GM12878 (cell line): Measurements from ENCODE around the gene SSBP4. TPM values are rescaled to one million over a fixed set of nuclear protein-coding genes. Genes with fewer than 3 reads are reported as not detected.

Experiments used
- ATAC-seq: fragments of 200-7000 bp; cut with Tn5 transposase; 3 replicates; pipeline ENCODE4 v1.9.1; 2020; ENCODE audit warnings: mild to moderate bottlenecking, moderate library complexity
- BruUV-seq: library from RNA; stranded (reverse); fragments of 400-500 nt; replicated peaks from 2 replicates; lab custom pipeline; 2021; lab: Mats Ljungman, UMichigan
- CTCF ChIA-PET: fragments of 300-600 bp; sonication (Branson Sonifier 250); formaldehyde crosslinking; extraction: SDS; loops from one replicate; lab custom pipeline; 2021; ENCODE audit warnings: inconsistent platforms; lab: Yijun Ruan, JAX
- POLR2A ChIA-PET: fragments of 350-600 bp; formaldehyde crosslinking; extraction: SDS; loops from one replicate; lab custom pipeline; 2021; ENCODE audit warnings: inconsistent platforms; lab: Charles Lee
- RAD21 ChIA-PET: fragments of 300-600 bp; sonication (Branson Sonifier 250); formaldehyde crosslinking; loops from one replicate; lab custom pipeline; 2023; ENCODE audit warnings: antibody characterized with exemption; ENCODE audit not compliant: unreplicated experiment; lab: Charles Lee
- SMC1A ChIA-PET: fragments of 300-600 bp; sonication (Branson Sonifier 250); formaldehyde crosslinking; loops from one replicate; lab custom pipeline; 2023; ENCODE audit not compliant: unreplicated experiment, uncharacterized antibody; lab: Charles Lee
- DNase-seq: peaks from one replicate; pipeline ENCODE4 v3.0.0-alpha.2; 2011; ENCODE audit warnings: low read depth, low spot score
- FAIRE-seq: peaks from 3 replicates; lab custom pipeline; 2011; peaks lifted over from hg19 to GRCh38; lab: Jason Lieb, UNC
- H2AFZ ChIP-seq: 2 replicates; pipeline ENCODE4 v1.6.0; 2011; ENCODE audit warnings: low read depth, low read length, control low read depth; ENCODE audit not compliant: control insufficient read depth
- H3K27ac ChIP-seq: 2 replicates; pipeline ENCODE4 v1.5.1; 2011; ENCODE audit warnings: control low read depth; ENCODE audit not compliant: control insufficient read depth, insufficient read depth
- H3K27me3 ChIP-seq, 2 experiments: replicated peaks in 1 of 2; 2 replicates each; pipeline versions ENCODE4 v1.6.0 to v1.6.1; 2011; ENCODE audit warnings: low read length in 1 of 2; ENCODE audit not compliant: control insufficient read depth in 2 of 2, insufficient read depth in 2 of 2
- H3K36me3 ChIP-seq, 2 experiments: 2 replicates each; pipeline ENCODE4 v1.5.1; 2011; ENCODE audit warnings: low read length in 1 of 2; ENCODE audit not compliant: control insufficient read depth in 2 of 2, insufficient read depth in 2 of 2
- H3K4me1 ChIP-seq: 2 replicates; pipeline ENCODE4 v1.6.1; 2011; ENCODE audit warnings: mild to moderate bottlenecking, low read length, moderate library complexity, mixed read lengths; ENCODE audit not compliant: control insufficient read depth, insufficient read depth
- H3K4me2 ChIP-seq: 2 replicates; pipeline ENCODE4 v1.6.0; 2011; ENCODE audit warnings: control low read depth; ENCODE audit not compliant: control insufficient read depth, insufficient read depth
- H3K4me3 ChIP-seq: fragments of 200-600 bp; sonication (generic); 2 replicates; pipeline ENCODE4 v1.5.1; 2016
- H3K79me2 ChIP-seq: 2 replicates; pipeline ENCODE4 v1.6.0; 2011; ENCODE audit warnings: low read length; ENCODE audit not compliant: control insufficient read depth, insufficient read depth
- H3K9ac ChIP-seq: 2 replicates; pipeline ENCODE4 v1.8.0; 2011; ENCODE audit warnings: low read length, control low read depth, mixed read lengths; ENCODE audit not compliant: control insufficient read depth, insufficient read depth
- H3K9me3 ChIP-seq: replicated peaks from 3 replicates; pipeline ENCODE4 v1.5.1; 2011; ENCODE audit warnings: mild to moderate bottlenecking, low read length; ENCODE audit not compliant: control insufficient read depth, insufficient read depth
- H4K20me1 ChIP-seq: 2 replicates; pipeline ENCODE4 v1.6.0; 2011; ENCODE audit not compliant: control insufficient read depth, insufficient read depth
- BHLHE40 ChIP-seq, 2 experiments: fragments of 450-650 bp in 1 of 2; IDR thresholded peaks; 2 replicates each; pipeline ENCODE4 v1.6.1; 2011 to 2017; ENCODE audit warnings: low read depth in 2 of 2, borderline replicate concordance in 1 of 2, improper control_type of control experiment in 1 of 2, low read length in 1 of 2, mild to moderate bottlenecking in 1 of 2
- BRCA1 ChIP-seq: IDR thresholded peaks from 2 replicates; pipeline ENCODE4 v1.6.1; 2011; ENCODE audit warnings: low read depth, low read length, improper control_type of control experiment
- CHD4 ChIP-seq: fragments of 200-600 bp; sonication (generic); IDR thresholded peaks from 2 replicates; pipeline ENCODE4 v1.6.1; 2016; ENCODE audit warnings: mild to moderate bottlenecking
- HDAC6 ChIP-seq: fragments of 200-600 bp; sonication (generic); IDR thresholded peaks from one replicate; pipeline ENCODE4 v1.8.0; 2017; ENCODE audit warnings: antibody characterized with exemption; ENCODE audit not compliant: unreplicated experiment
- IKZF1 ChIP-seq: fragments of 450-650 bp; conservative IDR thresholded peaks from 2 replicates; pipeline ENCODE4 v1.6.1; 2017; ENCODE audit warnings: antibody characterized with exemption, mild to moderate bottlenecking
- MEF2A ChIP-seq: IDR thresholded peaks from 2 replicates; pipeline ENCODE4 v1.6.1; 2011; ENCODE audit warnings: low read depth, mild to moderate bottlenecking, low read length, moderate library complexity; ENCODE audit not compliant: insufficient read depth
- MYB ChIP-seq: fragments of 150-350 bp; IDR thresholded peaks from 2 replicates; pipeline ENCODE4 v1.6.1; 2014; ENCODE audit warnings: mild to moderate bottlenecking, low read depth, low read length, borderline replicate concordance
- NBN ChIP-seq: fragments of 450-650 bp; IDR thresholded peaks from 2 replicates; pipeline ENCODE4 v1.6.1; 2016
- SP1 ChIP-seq: IDR thresholded peaks from one replicate; pipeline ENCODE4 v1.6.1; 2011; ENCODE audit warnings: low read depth, low read length
- ZNF622 ChIP-seq: fragments of 450-650 bp; IDR thresholded peaks from 2 replicates; pipeline ENCODE4 v1.6.1; 2017; ENCODE audit warnings: mild to moderate bottlenecking, inconsistent platforms
- WGBS: methylation state at CpG from one replicate; pipeline ENCODE4 v1.1.6; 2016; ENCODE audit warnings: low lambda C conversion rate; ENCODE audit not compliant: insufficient replicate concordance, insufficient coverage; ENCODE audit errors: missing lambda C conversion rate; 5-methylcytosine and 5-hydroxymethylcytosine counted together
- in situ Hi-C: fragments of 300-500 bp; cut with MboI; formaldehyde crosslinking; loops from 9 replicates; pipeline ENCODE4 v1.14.3; 2018; ENCODE audit warnings: mixed read lengths
- intact Hi-C: fragments of 100-400 bp; cut with micrococcal nuclease; formaldehyde crosslinking; loops from one replicate; pipeline ENCODE4 v1.14.2; 2022; ENCODE audit not compliant: unreplicated experiment
- polyA plus RNA-seq, 11 experiments: library from polyadenylated mRNA; depleted of rRNA in 4 of 11; unstranded in 6 of 11; stranded (reverse) in 5 of 11; fragments of >200 nt; fragmentation: Nextera tagmentation in 4 of 11; fragmentation: Illumina TruSeq in 1 of 11; extraction: Ambion mirVana in 4 of 11; extraction: Trizol in 1 of 11; gene quantifications; 1 replicate in 1 of 11; 2 replicates in 10 of 11; pipeline versions ENCODE4 v1.2.1 to v1.2.3, GENCODE V29; 2011 to 2016; ENCODE audit warnings: inconsistent platforms in 2 of 11, missing spikeins in 2 of 11, low read depth in 1 of 11
- total RNA-seq, 4 experiments: library from RNA; depleted of rRNA in 3 of 4; stranded (reverse); fragments of >200 nt in 3 of 4; fragmentation: Illumina TruSeq in 1 of 4; extraction: Trizol in 1 of 4; gene quantifications; 2 replicates each; pipeline versions ENCODE4 v1.2.1 to v1.2.3, GENCODE V29; 2013 to 2021
- TF ChIP-seq, protein P1 (sequence below), 3 experiments: IDR thresholded peaks in 2 of 3; conservative IDR thresholded peaks in 1 of 3; 2 replicates each; pipeline ENCODE4 v1.5.1; 2011; ENCODE audit warnings: low read depth in 3 of 3, low read length in 3 of 3, mild to moderate bottlenecking in 3 of 3, control low read depth in 2 of 3, moderate library complexity in 2 of 3, inconsistent platforms in 1 of 3, mixed read lengths in 1 of 3; ENCODE audit not compliant: control insufficient read depth in 2 of 3, insufficient read depth in 1 of 3; ENCODE audit errors: extremely low read depth in 1 of 3
- TF ChIP-seq, protein P2 (sequence below): fragments of 450-650 bp; IDR thresholded peaks from 2 replicates; pipeline ENCODE4 v1.6.1; 2018; ENCODE audit warnings: mild to moderate bottlenecking, low read depth, moderate library complexity; ENCODE audit not compliant: partially characterized antibody
- TF ChIP-seq, protein P3 (sequence below): fragments of 450-650 bp; IDR thresholded peaks from 2 replicates; pipeline ENCODE4 v1.6.1; 2016; ENCODE audit warnings: mild to moderate bottlenecking, moderate library complexity, borderline replicate concordance

The SSBP4 gene
- total and polyA plus RNA-seq, 10 of the 15 experiments (the other 5 are each of a cell fraction or from before 2014, with no cell fraction given) = 0.37 to 150 (median 38.9) TPM

DNA sequence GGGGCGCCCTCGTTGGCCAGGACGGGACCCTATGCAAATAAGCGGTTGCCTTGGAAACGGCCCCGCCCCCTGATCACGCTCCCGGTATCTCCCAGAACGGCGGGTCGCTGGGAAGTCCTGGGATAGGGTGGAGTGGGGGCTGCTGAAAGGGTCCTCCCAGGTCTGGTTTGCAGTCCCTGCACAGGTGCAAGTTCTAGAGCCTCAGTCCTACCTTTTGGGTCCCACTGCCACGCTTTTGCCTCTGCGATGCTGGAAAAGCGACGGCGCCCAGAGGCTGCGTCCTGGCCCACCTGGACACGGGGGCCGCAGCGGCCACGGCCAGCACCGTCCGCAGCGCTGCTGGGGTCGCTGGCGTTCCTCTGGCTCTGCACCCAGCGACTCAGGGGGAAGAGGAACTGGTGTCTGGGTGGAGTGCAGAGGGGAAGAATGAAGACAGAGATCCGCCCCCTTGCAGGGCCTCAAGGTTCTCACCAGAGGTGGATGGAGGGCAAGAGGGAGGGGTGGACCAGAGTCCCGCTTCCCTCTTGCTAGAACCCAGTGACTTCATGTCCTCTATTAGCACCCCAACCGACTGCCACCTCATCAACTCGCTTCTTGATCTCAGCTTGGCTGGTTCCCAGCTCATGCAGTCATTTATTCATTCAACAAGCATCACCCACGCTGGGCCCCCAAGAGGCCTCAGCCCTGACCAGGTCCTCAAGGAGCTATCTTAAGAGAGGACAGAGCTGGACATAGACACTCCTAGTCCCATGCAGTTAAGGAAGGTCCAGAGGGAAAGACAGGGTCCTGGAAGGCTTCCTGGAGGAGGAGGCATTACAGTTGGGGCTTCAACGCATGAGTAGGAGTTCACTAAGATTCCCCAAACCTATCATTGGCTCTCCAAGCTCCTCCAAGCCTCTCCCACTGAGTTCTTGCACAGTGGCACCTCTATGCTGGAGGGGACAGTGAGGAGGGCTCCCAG lies 21.7 kb upstream of the SSBP4 start, which contains the start of gene LRRC25:
Gene LRRC25 (minus strand): TSS at position 381 of the 961 bp plus-strand sequence. CDS start 659 bp downstream, outside the sequence.
- Histone ChIP-seq H3K27ac (no peak within 1 kb of the TSS), H3K4me3 (peak within 1 kb of the TSS; percentile 79)
- ATAC-seq = peak; percentile 88
- TF ChIP-seq BRCA1 (no peak), ZNF622 (no peak), MEF2A (no peak), CHD4 (no peak), MYB (no peak), BHLHE40 (IDR thresholded peaks at IDR 0.05; ENCODE audit: borderline replicate concordance in 1 of 2, low read depth in 2 of 2, low read length in 1 of 2) (peak in 1 of 2 experiments; percentile 29; a peak in 1 of 4 replicates), SP1 (peak; percentile 36), NBN (0 out of 2 replicates have a peak, but pooled peaks have one; percentile 12), HDAC6 (no peak), IKZF1 (0 out of 2 replicates have a peak, but pooled peaks have one; percentile 35)
- TF ChIP-seq, protein P1, sequence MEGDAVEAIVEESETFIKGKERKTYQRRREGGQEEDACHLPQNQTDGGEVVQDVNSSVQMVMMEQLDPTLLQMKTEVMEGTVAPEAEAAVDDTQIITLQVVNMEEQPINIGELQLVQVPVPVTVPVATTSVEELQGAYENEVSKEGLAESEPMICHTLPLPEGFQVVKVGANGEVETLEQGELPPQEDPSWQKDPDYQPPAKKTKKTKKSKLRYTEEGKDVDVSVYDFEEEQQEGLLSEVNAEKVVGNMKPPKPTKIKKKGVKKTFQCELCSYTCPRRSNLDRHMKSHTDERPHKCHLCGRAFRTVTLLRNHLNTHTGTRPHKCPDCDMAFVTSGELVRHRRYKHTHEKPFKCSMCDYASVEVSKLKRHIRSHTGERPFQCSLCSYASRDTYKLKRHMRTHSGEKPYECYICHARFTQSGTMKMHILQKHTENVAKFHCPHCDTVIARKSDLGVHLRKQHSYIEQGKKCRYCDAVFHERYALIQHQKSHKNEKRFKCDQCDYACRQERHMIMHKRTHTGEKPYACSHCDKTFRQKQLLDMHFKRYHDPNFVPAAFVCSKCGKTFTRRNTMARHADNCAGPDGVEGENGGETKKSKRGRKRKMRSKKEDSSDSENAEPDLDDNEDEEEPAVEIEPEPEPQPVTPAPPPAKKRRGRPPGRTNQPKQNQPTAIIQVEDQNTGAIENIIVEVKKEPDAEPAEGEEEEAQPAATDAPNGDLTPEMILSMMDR (IDR thresholded peaks at IDR 0.05 in 2 of 3, conservative IDR thresholded peaks at IDR 0.05 in 1 of 3; ENCODE audit: control insufficient read depth in 2 of 3, extremely low read depth in 1 of 3, insufficient read depth in 1 of 3, low read depth in 3 of 3, low read length in 3 of 3) = no peak
- TF ChIP-seq, protein P2, sequence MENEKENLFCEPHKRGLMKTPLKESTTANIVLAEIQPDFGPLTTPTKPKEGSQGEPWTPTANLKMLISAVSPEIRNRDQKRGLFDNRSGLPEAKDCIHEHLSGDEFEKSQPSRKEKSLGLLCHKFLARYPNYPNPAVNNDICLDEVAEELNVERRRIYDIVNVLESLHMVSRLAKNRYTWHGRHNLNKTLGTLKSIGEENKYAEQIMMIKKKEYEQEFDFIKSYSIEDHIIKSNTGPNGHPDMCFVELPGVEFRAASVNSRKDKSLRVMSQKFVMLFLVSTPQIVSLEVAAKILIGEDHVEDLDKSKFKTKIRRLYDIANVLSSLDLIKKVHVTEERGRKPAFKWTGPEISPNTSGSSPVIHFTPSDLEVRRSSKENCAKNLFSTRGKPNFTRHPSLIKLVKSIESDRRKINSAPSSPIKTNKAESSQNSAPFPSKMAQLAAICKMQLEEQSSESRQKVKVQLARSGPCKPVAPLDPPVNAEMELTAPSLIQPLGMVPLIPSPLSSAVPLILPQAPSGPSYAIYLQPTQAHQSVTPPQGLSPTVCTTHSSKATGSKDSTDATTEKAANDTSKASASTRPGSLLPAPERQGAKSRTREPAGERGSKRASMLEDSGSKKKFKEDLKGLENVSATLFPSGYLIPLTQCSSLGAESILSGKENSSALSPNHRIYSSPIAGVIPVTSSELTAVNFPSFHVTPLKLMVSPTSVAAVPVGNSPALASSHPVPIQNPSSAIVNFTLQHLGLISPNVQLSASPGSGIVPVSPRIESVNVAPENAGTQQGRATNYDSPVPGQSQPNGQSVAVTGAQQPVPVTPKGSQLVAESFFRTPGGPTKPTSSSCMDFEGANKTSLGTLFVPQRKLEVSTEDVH = peak; percentile 39
- TF ChIP-seq, protein P3, sequence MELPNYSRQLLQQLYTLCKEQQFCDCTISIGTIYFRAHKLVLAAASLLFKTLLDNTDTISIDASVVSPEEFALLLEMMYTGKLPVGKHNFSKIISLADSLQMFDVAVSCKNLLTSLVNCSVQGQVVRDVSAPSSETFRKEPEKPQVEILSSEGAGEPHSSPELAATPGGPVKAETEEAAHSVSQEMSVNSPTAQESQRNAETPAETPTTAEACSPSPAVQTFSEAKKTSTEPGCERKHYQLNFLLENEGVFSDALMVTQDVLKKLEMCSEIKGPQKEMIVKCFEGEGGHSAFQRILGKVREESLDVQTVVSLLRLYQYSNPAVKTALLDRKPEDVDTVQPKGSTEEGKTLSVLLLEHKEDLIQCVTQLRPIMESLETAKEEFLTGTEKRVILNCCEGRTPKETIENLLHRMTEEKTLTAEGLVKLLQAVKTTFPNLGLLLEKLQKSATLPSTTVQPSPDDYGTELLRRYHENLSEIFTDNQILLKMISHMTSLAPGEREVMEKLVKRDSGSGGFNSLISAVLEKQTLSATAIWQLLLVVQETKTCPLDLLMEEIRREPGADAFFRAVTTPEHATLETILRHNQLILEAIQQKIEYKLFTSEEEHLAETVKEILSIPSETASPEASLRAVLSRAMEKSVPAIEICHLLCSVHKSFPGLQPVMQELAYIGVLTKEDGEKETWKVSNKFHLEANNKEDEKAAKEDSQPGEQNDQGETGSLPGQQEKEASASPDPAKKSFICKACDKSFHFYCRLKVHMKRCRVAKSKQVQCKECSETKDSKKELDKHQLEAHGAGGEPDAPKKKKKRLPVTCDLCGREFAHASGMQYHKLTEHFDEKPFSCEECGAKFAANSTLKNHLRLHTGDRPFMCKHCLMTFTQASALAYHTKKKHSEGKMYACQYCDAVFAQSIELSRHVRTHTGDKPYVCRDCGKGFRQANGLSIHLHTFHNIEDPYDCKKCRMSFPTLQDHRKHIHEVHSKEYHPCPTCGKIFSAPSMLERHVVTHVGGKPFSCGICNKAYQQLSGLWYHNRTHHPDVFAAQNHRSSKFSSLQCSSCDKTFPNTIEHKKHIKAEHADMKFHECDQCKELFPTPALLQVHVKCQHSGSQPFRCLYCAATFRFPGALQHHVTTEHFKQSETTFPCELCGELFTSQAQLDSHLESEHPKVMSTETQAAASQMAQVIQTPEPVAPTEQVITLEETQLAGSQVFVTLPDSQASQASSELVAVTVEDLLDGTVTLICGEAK = no peak

More for the DNA sequence above, 21.7 kb upstream of the SSBP4 start, which contains the start of gene LRRC25:
- ChIA-PET RAD21 (no interaction called here), POLR2A (interaction anchor here (1.0 to 1.8 kb wide), 3 partner anchors 9 to 116 kb away, joined by 3 to 6 read pairs (median 4); partner anchors contain the start of gene JUND), SMC1A (interaction anchor here (1.3 to 1.8 kb wide), 3 partner anchors 9 to 119 kb away, joined by 3 to 10 read pairs (median 5); no protein-coding TSS in a partner anchor), CTCF (interaction anchor here (0.6 to 5.8 kb wide), 5 partner anchors 7 to 58 kb away, joined by 3 to 67 read pairs (median 4); no protein-coding TSS in a partner anchor)
- Histone ChIP-seq H3K36me3 (no peaks in the 10 kb centered on the region), H3K9me3 (no peaks in the 10 kb centered on the region), H3K9ac (peak within 1 kb of the TSS; percentile 19; the same call in 1 of the 2 replicates), H3K27me3 (no peaks in the 10 kb centered on the region), H3K79me2 (no peaks in the 10 kb centered on the region), H3K4me1 (peaks cover 38% of the 10 kb centered on the region), H3K4me2 (peak within 1 kb of the TSS; percentile 79), H2AFZ (peak within 1 kb of the TSS; percentile 69), H4K20me1 (no peaks in the 10 kb centered on the region)
- FAIRE-seq (no peak), DNase-seq (no peak)
- intact Hi-C loops (no loop called here), in situ Hi-C loops (no loop called here)
- BruUV-seq = no TSS peak
- WGBS = 5% methylated on average over 33 of the region's 33 CpGs
